Hematopoietic multipotent progenitor cell (in vitro differentiated cells): ENCODE results near the gene MYL6B. TPM values are rescaled to one million over a fixed set of nuclear protein-coding genes. Genes with fewer than 3 reads are reported as not detected.
A peak's percentile ranks its signal among the peaks of the same experiment; 100 is the strongest.
"Not testable (repeated sequence)": the region's sequence is repeated elsewhere in the genome, so short reads cannot be mapped to it uniquely, and the experiment has no call there.

Experiments
- DNase-seq, 3 donors: peaks; one replicate each; pipeline ENCODE4 v3.0.0-alpha.2; 2011 to 2015; ENCODE audit warnings: low read depth in 2 of 3, low spot score in 2 of 3
- total RNA-seq: library from RNA; depleted of rRNA; stranded (reverse); fragments of >200 nt; gene quantifications from one replicate; pipeline ENCODE4 v1.2.3, GENCODE V29; 2012

The MYL6B gene
- total RNA-seq, 1 donor = 47.1 TPM

DNA sequence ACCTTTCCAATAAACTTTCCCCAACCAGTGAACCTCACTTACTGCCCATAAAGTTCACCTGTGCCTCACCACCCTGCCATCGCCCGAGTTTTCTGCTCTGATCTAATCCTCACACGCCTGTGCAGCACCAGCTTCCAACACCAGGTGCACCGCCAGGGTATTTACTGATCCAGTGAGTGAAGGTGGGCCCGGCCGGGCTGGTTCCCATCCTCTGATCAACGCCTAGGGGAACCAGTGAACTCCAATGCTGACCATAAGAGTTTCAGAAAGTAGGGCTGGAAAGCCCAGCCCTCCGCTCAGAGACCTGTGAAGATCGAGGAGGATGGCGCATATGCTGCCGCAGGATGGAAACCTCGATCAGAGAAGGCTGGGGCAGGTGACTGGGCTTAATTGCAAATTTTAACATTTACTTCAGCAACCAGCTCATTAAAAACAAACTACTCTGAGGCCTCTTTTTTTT is 685 bp upstream of the MYL6B start:
- peak in 2 of 3 donors; percentile 51 to 60 for DNase-seq

DNA sequence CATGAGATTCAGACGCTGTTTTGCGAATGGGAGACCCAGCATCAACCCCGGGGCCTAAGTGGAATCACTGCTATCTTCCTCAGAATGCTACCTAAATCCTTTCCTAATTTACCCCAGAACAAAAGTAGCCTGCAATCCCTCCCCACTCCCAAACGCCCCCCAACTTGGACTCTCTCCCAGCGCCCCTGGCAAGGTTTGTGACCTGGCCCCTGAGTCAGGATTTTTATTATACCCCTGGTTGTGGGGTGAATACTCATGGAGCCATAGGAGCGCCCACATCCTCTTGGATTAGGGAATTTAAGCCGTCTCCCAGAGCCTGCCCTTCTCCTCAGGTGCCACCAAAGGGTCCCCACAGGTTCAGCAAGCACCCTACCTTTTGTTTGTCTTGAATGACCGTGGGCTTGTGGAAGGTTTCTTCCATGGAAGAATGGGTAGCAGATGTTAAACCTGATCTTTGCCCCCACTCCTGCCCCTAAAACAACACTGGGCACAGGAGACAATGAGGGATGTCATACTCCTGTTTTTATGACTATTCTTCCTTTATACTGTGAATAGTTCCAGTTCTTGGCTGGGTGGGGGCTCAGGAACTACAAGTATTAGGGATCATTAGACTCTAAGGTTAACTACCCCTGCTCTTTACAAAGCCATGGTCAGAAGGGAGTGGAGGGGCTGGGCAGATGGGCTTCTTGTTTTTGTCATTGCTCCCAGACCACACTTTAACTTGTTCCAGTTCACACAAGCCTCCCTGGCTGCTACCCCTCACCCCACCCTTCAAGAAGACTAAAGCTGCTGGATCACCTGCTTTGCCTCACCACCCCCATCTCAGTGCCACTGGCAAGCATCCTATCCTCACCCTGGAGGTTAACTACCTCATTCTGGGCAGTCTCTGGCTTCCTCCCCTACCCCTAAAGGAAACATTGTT is 630 bp downstream of the MYL6B start:
- DNase-seq = no peak

DNA sequence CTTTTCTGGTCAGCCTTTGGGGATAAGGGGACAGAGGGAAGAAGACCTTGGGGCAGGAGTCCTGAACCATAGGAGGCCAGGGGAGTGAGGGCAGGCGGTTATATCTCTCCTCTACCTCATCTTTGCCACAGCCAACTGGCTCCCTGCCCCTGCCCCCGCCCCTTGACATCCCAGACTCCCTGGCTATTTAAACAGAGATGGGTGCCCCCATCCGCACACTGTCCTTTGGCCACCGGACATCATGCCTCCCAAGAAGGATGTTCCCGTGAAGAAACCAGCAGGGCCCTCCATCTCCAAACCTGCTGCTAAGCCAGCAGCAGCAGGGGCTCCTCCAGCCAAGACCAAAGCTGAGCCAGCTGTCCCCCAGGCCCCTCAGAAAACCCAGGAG is 1.3 kb downstream of the MYL6B start:
- DNase-seq = no peak

DNA sequence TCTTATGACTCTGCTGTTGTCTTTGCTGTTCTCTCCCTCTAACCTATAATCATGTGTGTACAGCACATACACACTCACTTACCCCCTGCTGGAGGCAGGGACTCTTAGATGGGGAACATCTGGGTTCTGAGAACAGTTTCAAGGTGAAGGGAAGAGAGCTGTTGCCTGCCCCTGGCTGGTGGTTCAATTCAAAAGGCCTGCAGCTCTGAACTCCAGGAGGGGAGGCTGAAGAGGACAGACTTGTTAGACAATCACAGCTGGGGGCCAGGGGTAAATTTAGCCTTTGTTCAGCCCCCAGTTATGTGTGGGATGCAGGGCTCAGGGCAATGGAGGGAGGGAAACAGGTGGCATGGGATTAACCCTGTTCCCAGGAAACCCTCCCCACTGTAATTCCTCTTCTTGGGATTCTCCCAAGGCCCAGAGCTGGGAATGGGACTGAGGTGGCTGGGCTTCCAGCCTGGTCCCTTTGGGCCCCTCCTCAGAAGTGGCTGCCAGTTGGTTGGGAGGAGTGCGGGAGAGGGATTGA is 1.9 kb downstream of the MYL6B start:
- DNase-seq = no peak

DNA sequence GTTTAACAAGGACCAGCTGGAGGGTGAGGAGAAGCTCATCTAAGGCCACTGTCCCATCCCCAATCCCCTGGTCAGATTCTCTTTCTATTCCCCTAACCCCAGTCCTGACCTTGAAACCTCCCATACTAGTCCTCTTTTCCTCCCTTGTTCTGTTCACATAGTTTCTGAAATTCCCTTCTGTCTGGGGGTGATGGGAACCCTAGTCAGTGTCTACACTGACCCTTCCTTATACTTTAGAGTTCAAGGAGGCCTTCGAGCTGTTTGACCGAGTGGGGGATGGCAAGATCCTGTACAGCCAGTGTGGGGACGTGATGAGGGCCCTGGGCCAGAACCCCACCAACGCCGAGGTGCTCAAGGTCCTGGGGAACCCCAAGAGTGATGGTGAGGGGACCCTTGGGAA is 2.4 kb downstream of the MYL6B start:
- no peak for DNase-seq

DNA sequence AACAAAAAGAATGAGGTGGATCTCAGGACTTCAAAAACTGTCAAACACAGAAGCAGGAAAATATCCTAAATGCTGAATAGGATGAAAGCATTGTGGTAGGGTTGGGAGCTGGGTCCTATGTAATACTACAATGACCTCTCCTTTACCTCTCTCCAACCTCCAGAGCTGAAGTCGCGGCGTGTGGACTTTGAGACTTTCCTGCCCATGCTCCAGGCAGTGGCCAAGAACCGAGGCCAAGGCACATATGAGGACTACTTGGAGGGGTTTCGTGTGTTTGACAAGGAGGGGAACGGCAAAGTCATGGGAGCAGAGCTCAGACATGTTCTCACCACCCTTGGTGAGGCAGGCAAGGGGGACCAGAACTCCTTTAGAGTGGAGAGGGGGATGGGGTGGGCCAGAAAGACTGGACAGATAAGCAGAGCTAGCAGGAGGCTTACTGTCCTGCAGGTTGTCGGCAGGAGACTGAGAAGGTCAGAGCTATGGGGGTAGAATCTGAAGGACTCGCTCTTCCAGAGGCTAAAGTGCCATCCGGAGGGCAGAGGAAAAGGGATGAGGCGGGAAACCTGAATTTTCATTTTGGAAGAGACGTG is 3.0 kb downstream of the MYL6B start:
- DNase-seq = no peak

DNA sequence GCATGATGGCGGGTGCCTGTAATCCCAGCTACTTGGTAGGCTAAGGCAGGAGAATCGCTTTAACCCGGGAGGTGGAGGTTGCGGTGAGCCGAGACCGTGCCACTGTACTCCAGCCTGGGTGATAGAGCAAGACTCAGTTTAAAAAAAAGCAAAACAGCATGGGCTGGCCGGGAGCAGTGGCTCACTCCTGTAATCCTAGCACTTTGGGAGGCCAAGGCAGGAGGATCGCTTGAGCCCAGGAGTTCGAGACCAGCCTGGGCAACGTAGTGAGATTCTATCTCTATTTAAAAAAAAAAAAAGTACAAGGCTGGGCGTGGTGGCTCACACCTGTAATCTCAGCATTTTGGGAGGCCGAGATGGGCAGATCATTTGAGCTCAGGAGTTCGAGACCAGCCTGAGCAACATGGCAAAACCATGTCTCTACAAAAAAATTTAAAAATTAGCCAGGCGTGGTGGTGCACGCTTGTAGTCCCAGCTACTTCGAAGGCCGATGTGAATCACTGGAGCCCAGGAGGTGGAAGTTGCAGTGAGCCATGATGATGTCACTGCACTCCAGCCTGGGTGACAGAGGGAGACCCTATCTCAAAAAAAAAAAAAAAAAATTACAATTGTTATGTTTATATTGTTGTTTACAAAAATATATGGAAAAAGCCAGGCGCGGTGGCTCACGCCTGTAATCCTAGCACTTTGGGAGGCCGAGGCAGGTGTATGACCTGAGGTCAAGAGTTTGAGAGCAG is 4.2 kb downstream of the MYL6B start:
- not testable (repeated sequence) for DNase-seq

DNA sequence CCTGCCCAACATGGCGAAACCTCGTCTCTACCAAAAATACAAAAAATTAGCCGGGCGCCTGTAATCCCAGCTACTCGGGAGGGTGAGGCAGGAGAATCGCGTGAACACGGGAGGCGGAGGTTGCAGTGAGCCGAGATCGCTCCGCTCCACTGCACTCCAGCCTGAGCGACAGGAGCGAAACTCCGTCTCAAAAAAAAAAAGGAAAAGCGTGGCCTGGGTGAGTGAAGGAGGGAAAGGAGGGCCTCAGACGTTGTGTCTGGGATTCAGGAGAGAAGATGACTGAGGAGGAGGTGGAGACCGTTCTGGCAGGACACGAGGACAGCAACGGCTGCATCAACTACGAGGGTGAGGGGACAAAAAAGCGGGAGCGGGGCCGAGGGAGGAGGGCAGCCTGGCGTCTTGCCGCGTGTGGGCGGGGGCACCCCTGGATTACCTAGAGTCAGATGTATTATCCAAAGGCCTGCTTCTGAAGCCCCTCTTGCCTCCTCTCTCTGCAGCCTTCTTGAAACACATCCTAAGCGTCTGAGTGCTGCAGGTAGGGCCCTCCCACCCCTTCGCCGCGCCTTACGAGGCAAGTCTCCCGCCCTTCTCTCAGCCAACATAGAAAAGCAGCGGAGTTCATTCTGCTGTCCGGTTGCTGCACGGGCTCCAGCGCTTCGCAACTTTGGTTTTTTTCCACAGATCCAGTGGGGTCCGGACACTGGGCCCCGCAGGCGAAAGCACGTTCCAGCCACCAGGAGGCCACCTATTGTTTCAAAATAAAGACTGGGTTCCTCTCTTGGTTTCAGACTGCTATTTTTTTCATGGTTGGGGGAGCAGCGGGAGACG is 5.0 kb downstream of the MYL6B start:
- peak; percentile 47 to 87 (median 81) for DNase-seq

DNA sequence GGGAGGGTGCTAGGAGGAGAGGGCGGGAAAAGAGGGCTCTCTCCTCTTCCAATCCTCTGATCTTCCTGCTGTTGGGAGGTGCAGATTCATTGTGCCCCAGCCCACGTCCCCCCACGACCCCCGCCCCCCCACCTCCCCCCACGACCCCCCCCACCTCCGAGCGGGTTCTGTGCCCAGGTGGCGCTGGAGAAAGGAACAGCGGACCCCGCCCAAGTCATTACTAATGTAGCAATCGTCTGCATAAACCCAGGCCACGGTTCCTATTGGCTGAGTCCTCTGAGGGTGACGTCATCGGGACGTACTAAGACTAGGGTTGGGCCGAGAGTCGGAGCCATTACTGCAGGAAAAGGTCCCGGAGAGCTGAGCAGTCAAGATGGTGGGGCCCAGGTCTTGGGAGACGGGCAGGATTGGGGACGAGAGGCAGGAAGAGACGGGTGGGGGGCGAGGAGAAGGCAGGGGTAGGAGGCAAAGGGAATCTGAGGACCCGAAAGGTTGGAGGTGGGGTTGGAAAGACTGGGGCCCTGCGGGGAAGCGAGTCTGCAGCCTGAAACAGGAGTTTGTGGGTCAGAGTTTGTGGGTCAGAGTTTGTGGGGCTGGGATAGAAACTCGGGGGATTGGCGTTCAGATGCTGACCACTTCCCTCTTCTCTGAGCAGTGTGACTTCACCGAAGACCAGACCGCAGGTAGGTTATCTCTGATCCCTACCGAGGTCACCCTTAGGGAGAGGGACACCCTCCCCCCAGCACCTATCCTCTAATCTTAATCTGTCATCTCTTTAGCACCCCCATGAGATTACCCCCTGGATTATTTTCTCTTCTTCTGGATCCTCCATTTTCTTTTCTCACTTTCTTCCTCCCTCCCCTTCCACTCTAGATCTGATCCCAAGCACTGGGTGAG is 5.9 kb downstream of the MYL6B start, which contains the start of gene MYL6:
Gene MYL6 (plus strand): TSS at position 331 of the 897 bp plus-strand sequence. CDS start 43 bp downstream, at position 374.
- DNase-seq = peak; percentile 82 to 98 (median 96)

DNA sequence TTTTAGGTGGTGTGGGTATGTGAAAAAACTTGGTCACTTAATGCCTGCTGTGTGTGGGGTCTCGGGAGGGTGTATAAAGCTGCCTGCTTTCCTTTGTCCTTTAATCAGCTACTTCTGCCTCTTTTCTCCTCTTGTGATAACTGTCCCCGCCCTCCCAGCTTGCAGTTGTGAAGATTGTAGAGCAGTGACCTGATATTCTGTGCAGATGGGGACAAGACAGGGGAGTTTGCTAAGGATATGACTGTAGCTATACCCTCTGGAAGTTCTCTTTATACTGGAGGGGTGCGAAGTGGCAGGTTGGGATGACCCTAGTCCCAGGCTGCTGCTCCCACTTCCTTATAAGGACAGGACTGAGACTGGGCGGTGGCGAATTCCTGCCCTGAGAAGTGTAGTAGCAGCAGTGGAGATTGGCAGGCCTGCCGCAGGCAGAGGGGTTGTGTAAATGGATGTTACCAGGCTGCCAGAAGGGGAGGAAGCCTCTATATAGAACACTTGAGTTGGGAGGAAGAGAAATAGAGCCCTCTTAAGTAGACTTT is 6.6 kb downstream of the MYL6B start:
- DNase-seq = peak in 1 of 3 donors; percentile 32

DNA sequence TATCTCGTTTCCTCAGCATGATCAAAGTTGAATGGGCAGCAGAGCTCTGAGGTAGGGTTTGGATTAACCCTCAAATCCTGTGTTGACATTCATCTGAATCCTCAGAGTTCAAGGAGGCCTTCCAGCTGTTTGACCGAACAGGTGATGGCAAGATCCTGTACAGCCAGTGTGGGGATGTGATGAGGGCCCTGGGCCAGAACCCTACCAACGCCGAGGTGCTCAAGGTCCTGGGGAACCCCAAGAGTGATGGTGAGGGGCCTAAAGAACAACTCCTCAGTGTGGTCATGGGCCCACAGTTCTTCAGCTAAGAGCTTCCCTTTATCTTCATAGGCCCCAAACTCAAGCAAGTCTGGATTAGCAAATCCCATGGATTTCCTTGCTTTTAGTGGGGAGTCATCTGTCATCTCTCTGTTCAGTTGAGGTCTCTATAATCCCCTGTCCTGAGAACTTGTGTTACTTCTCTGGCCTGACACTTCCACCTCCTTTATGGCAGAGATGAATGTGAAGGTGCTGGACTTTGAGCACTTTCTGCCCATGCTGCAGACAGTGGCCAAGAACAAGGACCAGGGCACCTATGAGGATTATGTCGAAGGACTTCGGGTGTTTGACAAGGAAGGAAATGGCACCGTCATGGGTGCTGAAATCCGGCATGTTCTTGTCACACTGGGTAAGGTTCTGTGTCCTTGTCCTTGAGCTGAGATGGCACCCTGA is 7.2 kb downstream of the MYL6B start:
- no peak for DNase-seq

DNA sequence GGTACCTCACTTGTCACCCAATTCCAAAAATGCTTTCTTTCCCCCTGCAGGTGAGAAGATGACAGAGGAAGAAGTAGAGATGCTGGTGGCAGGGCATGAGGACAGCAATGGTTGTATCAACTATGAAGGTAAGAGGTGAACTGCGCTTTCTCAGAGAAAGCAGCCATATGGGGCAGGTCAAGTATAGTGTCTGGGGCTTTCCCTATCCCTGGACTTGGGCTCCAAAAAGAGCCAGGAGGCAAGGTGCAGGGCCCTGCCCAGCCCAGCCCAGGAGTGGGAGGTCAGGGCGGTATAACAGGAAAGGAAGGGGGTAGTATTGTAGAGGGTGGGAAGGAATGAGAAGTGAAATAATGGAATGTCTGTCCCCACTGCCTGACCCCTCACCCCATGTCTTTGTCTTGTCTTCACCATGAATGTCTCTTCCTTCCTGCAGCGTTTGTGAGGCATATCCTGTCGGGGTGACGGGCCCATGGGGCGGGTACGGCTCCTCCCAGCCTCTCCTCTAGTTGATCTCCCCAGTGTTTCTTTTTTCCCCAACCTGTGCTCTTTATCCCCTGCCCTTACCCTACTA is 7.9 kb downstream of the MYL6B start:
- peak in 1 of 3 donors; percentile 41 for DNase-seq

DNA sequence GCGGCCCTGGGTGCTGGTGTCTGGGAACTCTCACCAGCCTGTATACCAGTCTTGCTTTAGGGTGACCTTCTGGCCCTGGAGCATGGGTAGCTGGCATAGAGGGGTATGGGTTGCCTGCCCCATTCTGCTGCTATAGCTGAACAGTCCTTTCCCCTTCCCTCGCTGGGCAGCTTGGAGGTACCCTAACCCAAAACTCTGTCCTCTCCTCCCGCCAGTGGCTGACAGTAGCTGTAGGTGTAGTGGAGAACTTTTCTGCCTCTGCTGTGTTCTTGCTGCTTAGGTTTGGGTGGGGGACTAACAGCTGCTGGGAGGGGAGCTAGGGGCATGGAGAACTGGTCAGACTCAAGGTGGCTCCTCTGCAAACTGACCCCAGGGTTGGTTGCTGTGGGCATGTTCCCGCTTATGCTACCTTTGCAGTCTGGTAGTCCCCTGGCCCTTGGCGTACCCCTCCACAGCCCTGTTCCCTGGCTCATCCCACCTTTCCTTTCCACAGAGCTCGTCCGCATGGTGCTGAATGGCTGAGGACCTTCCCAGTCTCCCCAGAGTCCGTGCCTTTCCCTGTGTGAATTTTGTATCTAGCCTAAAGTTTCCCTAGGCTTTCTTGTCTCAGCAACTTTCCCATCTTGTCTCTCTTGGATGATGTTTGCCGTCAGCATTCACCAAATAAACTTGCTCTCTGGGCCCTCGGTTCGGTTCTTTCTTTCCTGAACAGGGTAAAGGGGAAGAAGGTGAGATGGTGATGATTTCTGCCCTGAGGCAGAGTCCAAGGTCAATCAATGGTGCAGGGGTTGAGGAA is 8.7 kb downstream of the MYL6B start:
- DNase-seq = no peak

DNA sequence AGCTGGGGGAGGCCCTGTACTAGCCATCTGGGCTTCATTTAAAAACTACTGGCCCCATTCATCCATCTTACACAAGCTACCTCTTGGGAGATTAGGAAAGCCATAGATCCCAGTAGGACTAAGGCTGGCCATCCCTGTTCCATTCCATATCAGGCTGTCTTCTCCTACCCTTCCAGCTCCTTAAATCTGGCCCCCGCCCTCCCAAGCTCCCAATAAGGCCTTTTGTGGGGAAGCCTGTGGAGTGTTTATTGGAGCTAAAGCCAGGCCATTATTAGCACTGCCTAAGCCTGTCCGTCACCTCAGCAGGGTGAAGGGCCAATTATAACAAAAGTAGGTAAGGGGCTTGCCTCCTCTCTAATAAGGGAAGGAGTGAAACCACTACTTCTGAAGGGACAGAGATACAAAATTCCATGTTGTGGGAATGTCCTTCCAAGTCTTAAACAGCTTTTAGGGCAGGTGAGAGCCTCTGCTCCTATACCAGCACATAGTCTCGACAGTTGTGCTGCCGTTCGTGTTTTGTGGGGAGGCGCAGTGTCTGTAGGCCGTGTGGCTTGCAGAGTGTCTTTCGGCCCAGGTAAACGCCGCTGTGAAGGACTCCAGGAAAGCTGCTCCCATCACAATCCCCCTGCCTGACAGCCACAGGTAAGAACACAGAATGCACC is 9.4 kb downstream of the MYL6B start:
- DNase-seq = no peak

DNA sequence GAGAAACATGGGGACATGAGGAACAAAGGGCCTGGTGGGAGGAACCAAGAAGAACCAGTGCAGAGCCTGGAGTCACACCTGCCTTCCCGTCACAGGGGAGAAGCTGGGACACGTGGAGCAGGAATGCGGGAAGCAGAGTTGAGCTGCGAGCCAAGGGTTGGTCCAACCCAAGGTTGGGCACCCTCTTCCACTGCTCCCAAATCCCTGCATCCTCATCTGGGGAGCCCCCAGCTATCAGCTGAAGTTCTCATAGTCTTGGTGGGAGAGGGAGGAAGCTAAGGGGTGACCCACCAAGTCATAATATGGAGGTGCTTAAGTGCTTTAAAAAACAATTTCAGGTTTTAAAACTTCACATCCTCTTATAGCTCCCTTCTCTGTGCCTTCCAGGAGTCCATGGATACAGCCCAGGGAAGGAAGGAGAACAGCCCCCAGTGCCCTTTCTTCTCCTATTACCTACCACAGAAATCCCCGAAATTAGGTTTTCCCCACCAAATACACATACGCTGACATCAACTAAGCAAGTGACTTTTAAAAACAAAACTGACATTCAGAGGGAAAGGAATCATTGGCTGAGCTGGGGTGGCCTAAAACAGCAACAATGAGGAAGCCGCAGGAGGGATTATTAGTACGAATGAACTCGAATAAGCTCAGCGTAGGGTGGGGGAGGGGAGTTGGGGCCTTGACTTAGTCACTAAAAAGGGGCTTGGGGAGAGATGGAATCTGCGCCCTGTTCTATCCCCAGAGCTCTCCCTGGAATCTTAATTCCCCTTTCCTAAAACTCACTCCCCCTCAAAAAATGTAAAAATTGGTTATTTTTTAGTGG is 10.3 kb downstream of the MYL6B start:
- no peak for DNase-seq
